Transverse colon (tissue), 4 donors: ENCODE measurements around the gene RNF212. TPM values are rescaled to one million over a fixed set of nuclear protein-coding genes. Genes with fewer than 3 reads are reported as not detected.

Experiments
- DNase-seq: peaks from one replicate; pipeline ENCODE4 v3.0.0-alpha.2; 2019
- H3K27ac ChIP-seq, 4 donors: fragments of 200-600 bp; sonication (generic); 2 replicates each; pipeline ENCODE4 v1.5.1; 2016 to 2018; ENCODE audit warnings: inconsistent platforms in 4 of 4
- H3K27me3 ChIP-seq: fragments of 200-600 bp; sonication (generic); 2 replicates; pipeline ENCODE4 v1.5.1; 2017; ENCODE audit warnings: inconsistent platforms
- H3K36me3 ChIP-seq, 4 donors: fragments of 200-600 bp; sonication (generic); 2 replicates each; pipeline ENCODE4 v1.5.1; 2017 to 2019; ENCODE audit warnings: inconsistent platforms in 4 of 4
- H3K4me1 ChIP-seq, 4 donors: fragments of 200-600 bp; sonication (generic); 2 replicates each; pipeline ENCODE4 v1.5.1; 2017 to 2020; ENCODE audit warnings: inconsistent platforms in 4 of 4
- H3K4me3 ChIP-seq, 4 donors: fragments of 200-600 bp; sonication (generic); 1 replicate in 1 of 4; 2 replicates in 3 of 4; pipeline versions ENCODE4 v1.5.1 to v1.6.1; 2017 to 2019; ENCODE audit warnings: inconsistent platforms in 4 of 4
- H3K9me3 ChIP-seq, 2 donors: fragments of 200-600 bp; sonication (generic); 2 replicates each; pipeline ENCODE4 v1.5.1; 2017 to 2019; ENCODE audit warnings: inconsistent platforms in 2 of 2
- CTCF ChIP-seq, 5 experiments: fragments of 200-600 bp in 3 of 5; fragments of 450-650 bp in 2 of 5; sonication (generic) in 3 of 5; IDR thresholded peaks; 1 replicate in 2 of 5; 2 replicates in 3 of 5; pipeline ENCODE4 v1.5.1; 2016 to 2017; ENCODE audit warnings: antibody characterized with exemption in 5 of 5, inconsistent platforms in 3 of 5, mild to moderate bottlenecking in 2 of 5, moderate library complexity in 1 of 5
- EP300 ChIP-seq: sonication (generic); formaldehyde crosslinking; IDR thresholded peaks from one replicate; pipeline ENCODE4 v1.6.1; 2017; ENCODE audit warnings: antibody characterized with exemption, low read depth
- POLR2A ChIP-seq: fragments of 450-650 bp; IDR thresholded peaks from one replicate; pipeline ENCODE4 v1.6.1; 2016; ENCODE audit warnings: antibody characterized with exemption, mild to moderate bottlenecking, moderate library complexity
- POLR2AphosphoS5 ChIP-seq, 3 donors: sonication (generic); formaldehyde crosslinking; IDR thresholded peaks; one replicate each; pipeline ENCODE4 v1.6.1; 2016; ENCODE audit warnings: antibody characterized with exemption in 3 of 3
- WGBS, 2 donors: methylation state at CpG; one replicate each; pipeline ENCODE4 v1.1.5; 2018; ENCODE audit warnings: low coverage in 1 of 2; 5-methylcytosine and 5-hydroxymethylcytosine counted together
- in situ Hi-C, 4 donors: fragments of 200-750 bp; cut with MboI; loops; one replicate each; pipeline versions ENCODE4 v1.15.0 to v1.15.1; 2017; ENCODE audit warnings: low sequenced_read_pairs in 3 of 4, low pct_ligation_motif_present in 1 of 4, low pct_unique_long_range_greater_than_20kb in 1 of 4
- intact Hi-C: fragments of 100-400 bp; cut with DNase I; formaldehyde crosslinking; loops from one replicate; pipeline ENCODE4 v1.15.1; 2023; ENCODE audit warnings: low total_unique reads
- total RNA-seq, 4 donors: library from RNA; depleted of rRNA; stranded (reverse); fragments of >200 nt; gene quantifications; one replicate each; pipeline ENCODE4 v1.1.0, GENCODE V29; 2016

Gene RNF212
- total RNA-seq, 4 donors from 2014 or later = 2.5 to 9.1 TPM; not detected in 2

DNA sequence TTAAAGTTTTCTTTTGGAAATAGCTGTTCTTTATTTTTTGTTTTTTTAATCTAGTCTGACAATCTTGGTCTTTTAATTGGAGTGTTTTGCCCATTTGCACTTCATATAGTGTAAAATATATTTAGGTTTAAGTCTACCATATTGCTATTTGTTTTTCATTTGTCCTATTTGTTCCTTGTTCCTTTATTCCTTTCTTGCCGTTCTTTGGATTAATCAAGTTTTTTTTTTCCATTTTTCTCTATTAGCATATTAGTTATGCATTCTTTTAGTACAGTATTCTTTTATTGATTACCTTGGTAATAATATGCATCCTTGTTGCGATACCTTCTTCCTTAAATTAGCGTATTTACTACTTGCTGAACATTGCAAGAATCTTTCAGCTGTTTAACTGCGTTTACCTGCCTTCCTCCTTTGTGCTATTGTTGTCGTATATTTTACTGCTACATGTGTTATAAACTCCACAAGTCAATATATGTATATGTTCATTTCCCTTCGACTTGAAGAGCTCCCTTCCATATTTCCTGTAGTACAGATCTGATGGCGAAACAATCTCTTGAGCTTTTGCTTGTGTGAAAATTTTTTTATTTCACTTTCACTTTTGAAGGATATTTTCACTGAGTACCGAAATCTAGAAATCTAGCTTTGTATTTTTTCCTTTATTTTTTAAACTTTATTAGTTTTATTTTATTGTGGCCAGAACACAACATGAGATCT is 23.9 kb upstream of the RNF212 start:
- peak overlapping the region in 1 of 4 donors; percentile 4 for H3K4me3 ChIP-seq
- H3K27me3 ChIP-seq = peaks cover 4% of the 10 kb centered on the region
- H3K9me3 ChIP-seq = no peaks in the 10 kb centered on the region
- intact Hi-C loops (no loop called here), in situ Hi-C loops (loop anchor here in 1 of 4 donors (10.0 kb wide), 1 partner anchor 218 kb away; no protein-coding TSS in a partner anchor)
- H3K27ac ChIP-seq = no peak overlapping the region
- no peaks in the 10 kb centered on the region for H3K36me3 ChIP-seq
- TF ChIP-seq CTCF (IDR thresholded peaks at IDR 0.05) = no peak
- TF ChIP-seq EP300 = no peak
- no peak for TF ChIP-seq POLR2AphosphoS5 (IDR thresholded peaks at IDR 0.05)
- no peak for TF ChIP-seq POLR2A
- peaks cover 0 to 20% (median 6%) of the 10 kb centered on the region in 4 donors for H3K4me1 ChIP-seq
- 48 to 54% methylated on average over 8 of the region's 8 CpGs for WGBS, 2 donors
- no peak for DNase-seq

DNA sequence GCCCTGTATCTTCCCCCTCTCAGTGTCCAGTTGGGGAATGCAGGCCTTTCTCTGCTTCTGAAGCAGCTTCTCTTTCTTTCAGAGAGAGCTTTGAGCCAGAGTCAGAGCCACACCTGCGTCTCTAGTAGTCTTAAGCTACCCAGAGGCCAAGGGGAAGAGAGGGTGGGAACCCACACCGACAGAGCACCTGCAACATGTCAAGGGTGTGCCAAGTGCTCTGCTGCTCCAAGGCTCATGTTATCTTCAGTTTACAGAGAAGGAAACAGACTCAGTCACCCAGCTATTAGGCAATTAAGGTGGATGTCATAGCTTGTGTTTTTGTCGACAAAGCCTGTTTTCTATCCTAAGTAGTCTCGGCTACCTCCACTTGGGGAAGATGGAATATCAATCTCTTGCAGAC is 22.7 kb upstream of the RNF212 start:
- no peaks in the 10 kb centered on the region for H3K9me3 ChIP-seq
- intact Hi-C loops = no loop called here
- peak; percentile 50 for DNase-seq

DNA sequence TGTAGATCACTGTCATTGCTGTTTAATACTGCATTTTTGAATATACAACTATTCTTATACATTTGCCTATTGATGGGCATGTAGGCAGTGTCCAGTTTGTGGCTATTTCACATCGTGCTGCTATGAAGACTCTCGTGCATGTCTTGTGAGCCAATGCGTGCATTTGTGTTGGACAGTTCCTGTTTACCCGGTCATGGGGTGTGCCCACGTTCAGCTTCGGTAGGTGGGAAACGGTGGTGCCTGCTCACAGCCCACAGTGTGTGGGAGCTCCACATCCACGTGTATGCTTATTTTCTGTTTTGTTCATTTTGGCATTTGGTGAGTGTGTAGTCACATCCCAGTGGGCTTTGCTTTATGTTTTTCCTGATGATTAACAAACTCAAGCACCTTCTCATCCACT is 19.7 kb upstream of the RNF212 start:
- intact Hi-C loops = loop anchor here (5.0 kb wide), 1 partner anchor 219 kb away; no protein-coding TSS in a partner anchor
- TF ChIP-seq CTCF (IDR thresholded peaks at IDR 0.05) = no peak
- no peak for TF ChIP-seq EP300
- TF ChIP-seq POLR2A = no peak
- no peak for TF ChIP-seq POLR2AphosphoS5 (IDR thresholded peaks at IDR 0.05)
- Histone ChIP-seq H3K9me3 (no peaks in the 10 kb centered on the region), H3K4me3 (no peak overlapping the region), H3K27me3 (no peaks in the 10 kb centered on the region), H3K4me1 (peaks cover 0 to 20% (median 6%) of the 10 kb centered on the region in 4 donors), H3K27ac (no peak overlapping the region), H3K36me3 (no peaks in the 10 kb centered on the region)
- DNase-seq = no peak
- in situ Hi-C loops = loop anchor here in 1 of 4 donors (5.0 to 10.0 kb wide), 2 partner anchors 129 to 222 kb away; no protein-coding TSS in a partner anchor
- 70% methylated on average over 8 of the region's 8 CpGs; no CpG with 5 or more reads in 1 of the 2 donors for WGBS, 2 donors

More for the DNA sequence above, 22.7 kb upstream of the RNF212 start:
- Histone ChIP-seq H3K27me3 (peaks cover 4% of the 10 kb centered on the region), H3K4me1 (peaks cover 0 to 20% (median 6%) of the 10 kb centered on the region in 4 donors), H3K4me3 (no peak overlapping the region), H3K36me3 (no peaks in the 10 kb centered on the region), H3K27ac (no peak overlapping the region)
- 34% methylated on average over 4 of the region's 4 CpGs; no CpG with 5 or more reads in 1 of the 2 donors for WGBS, 2 donors
- no peak for TF ChIP-seq CTCF (IDR thresholded peaks at IDR 0.05)
- TF ChIP-seq POLR2AphosphoS5 (IDR thresholded peaks at IDR 0.05) = no peak
- TF ChIP-seq EP300 = no peak
- no peak for TF ChIP-seq POLR2A
- in situ Hi-C loops = loop anchor here in 1 of 4 donors (10.0 kb wide), 1 partner anchor 219 kb away; no protein-coding TSS in a partner anchor

DNA sequence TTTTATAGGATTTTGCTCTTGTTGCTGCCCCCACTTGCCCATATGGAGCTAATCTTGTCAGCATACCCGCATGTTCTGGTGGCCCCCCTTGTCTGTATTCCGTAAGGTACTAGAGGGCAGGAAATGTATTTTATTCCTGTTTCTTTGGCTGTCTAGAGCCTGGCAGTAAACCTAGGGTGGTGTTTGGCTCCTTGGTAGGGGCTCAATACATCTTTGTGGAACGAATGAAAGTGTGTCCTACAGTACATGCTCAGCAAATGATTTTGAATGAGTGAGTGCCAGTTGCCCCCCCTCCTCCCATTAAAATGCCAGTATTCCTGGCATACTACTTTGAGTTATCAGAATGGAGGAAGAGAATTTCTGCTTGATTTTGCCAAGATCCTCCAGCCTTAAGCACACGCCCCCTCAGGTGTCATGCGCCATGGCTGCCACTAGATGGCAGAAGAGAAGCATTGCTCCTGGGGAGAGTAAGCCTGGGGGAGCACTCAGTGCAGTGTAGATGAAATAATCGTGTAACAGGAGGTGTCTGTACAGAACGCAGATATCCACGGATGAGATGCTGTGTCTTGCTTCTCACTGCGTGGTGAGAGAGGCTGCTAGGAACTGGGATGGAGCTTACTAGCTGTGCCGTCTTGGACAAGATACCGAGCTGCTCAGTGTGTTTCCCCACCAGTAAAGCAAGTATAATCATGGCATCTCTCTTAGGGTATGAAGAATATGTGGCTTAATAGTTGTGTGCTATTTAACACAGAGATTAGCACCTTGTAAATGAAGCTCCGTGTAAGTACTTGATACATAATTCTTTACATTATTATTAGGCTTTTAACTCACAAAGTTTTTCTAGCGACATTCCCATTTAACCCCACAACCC is 17.2 kb upstream of the RNF212 start:
- no peak overlapping the region for H3K4me3 ChIP-seq
- no peaks in the 10 kb centered on the region for H3K4me1 ChIP-seq
- whole genome bisulfite sequencing, 2 donors = 24 to 49% methylated on average over 4 to 13 of the region's 13 CpGs
- no peaks in the 10 kb centered on the region for H3K27me3 ChIP-seq
- no peaks in the 10 kb centered on the region for H3K36me3 ChIP-seq
- DNase-seq = peak; percentile 70
- in situ Hi-C loops = loop anchor here in 1 of 4 donors (5.0 to 10.0 kb wide), 2 partner anchors 132 to 224 kb away; no protein-coding TSS in a partner anchor
- intact Hi-C loops = loop anchor here (5.0 kb wide), 1 partner anchor 222 kb away; no protein-coding TSS in a partner anchor
- TF ChIP-seq CTCF (IDR thresholded peaks at IDR 0.05) (peak; percentile 96 to 100 (median 98)), EP300 (no peak)
- no peaks in the 10 kb centered on the region for H3K9me3 ChIP-seq
- no peak overlapping the region for H3K27ac ChIP-seq
